ENCODE data around the gene KHDC1. TPM values are rescaled to one million over a fixed set of nuclear protein-coding genes. Genes with fewer than 3 reads are reported as not detected.

The KHDC1 gene
- total RNA-seq, 1 experiment from 2014 or later: 7.7 TPM

DNA sequence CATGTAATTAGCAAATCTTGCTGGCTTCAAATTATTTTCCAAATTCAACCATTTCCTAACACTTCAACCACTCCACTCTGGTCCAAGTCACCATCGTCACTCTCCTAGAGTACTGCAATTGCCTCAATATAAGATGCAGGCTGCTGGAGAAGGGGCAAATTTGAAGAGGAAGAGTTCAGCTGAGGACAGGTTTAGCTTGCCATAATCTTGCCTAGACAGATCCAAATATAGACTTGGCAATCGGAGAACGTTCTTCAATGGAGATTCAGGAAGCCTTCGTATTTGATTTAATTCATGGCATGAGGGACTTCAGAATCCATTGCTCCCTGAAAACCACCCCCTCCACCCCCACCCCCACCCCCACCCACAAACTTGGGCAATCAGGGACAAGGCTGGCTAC lies 22.3 kb downstream of the KHDC1 start:
- Histone ChIP-seq H2BK15ac (ENCODE audit: low read depth, low read length) (no peak overlapping the region), H2BK20ac (ENCODE audit: low read depth, low read length, poor library complexity, severe bottlenecking) (no peak overlapping the region), H3K23me2 (ENCODE audit: insufficient read length, low read depth, low read length, poor library complexity, severe bottlenecking) (no peaks in the 10 kb centered on the region), H3K79me2 (ENCODE audit: insufficient read depth, low read length) (no peaks in the 10 kb centered on the region), H4K8ac (replicated peaks; ENCODE audit: insufficient read length, low read depth, low read length) (no peak overlapping the region), H3K56ac (ENCODE audit: insufficient read length, low read depth, low read length) (no peak overlapping the region), H2BK12ac (ENCODE audit: insufficient read length, low read depth, low read length) (no peak overlapping the region), H3K4ac (ENCODE audit: low read depth, low read length) (no peak overlapping the region), H3K9me3 (ENCODE audit: control insufficient read depth, low read depth, low read length) (no peaks in the 10 kb centered on the region), H3K14ac (ENCODE audit: insufficient read depth, low read length) (no peak overlapping the region), H4K5ac (ENCODE audit: insufficient read length, low read depth, low read length) (no peak overlapping the region), H3T11ph (ENCODE audit: low read length) (no peak overlapping the region), H3K27ac (ENCODE audit: insufficient read length, low read depth, low read length) (no peak overlapping the region), H2BK120ac (ENCODE audit: low read depth, low read length, poor library complexity, severe bottlenecking) (no peak overlapping the region), H4K91ac (ENCODE audit: insufficient read length, low read depth, low read length) (no peak overlapping the region), H3K23ac (ENCODE audit: insufficient read length, low read depth, low read length) (no peak overlapping the region), H4K20me1 (ENCODE audit: control insufficient read depth, insufficient read depth, insufficient read length) (no peaks in the 10 kb centered on the region), H3K18ac (ENCODE audit: insufficient read length, low read depth, low read length) (no peak overlapping the region), H2AK5ac (ENCODE audit: insufficient read length, low read length) (no peak overlapping the region), H3K79me1 (ENCODE audit: insufficient read depth, low read depth, low read length, poor library complexity, severe bottlenecking) (no peaks in the 10 kb centered on the region), H3K4me2 (ENCODE audit: insufficient read depth, insufficient read length, low read length) (no peak overlapping the region), H3K9ac (ENCODE audit: extremely low read depth, insufficient read length, low read length) (no peak overlapping the region), H3K4me1 (ENCODE audit: insufficient read depth, low read length) (no peaks in the 10 kb centered on the region), H2BK5ac (ENCODE audit: insufficient read length, low read length) (no peak overlapping the region), H2AFZ (ENCODE audit: low read length) (no peak overlapping the region), H3K27me3 (ENCODE audit: insufficient read depth, low read length) (no peaks in the 10 kb centered on the region)
- Mint-ChIP-seq H3K27ac (no peak overlapping the region), H3K4me3 (no peak overlapping the region), H3K9me3 (no peaks in the 10 kb centered on the region), H3K27me3 (ENCODE audit: low read depth) (no peaks in the 10 kb centered on the region), H3K4me1 (peaks cover 0 to 7% of the 10 kb centered on the region in 2 experiments; a peak in 1 of 4 replicates), H3K36me3 (ENCODE audit: insufficient read depth in 1 of 3, low read depth in 3 of 3) (no peaks in the 10 kb centered on the region)
- TF ChIP-seq CTCF (conservative IDR thresholded peaks at IDR 0.05): no peak
- no CpG with 5 or more reads among the region's 4 CpGs for WGBS (ENCODE audit: extremely low coverage, insufficient read length, low lambda C conversion rate)
- no peak for DNase-seq
